PC-9 (cell line): ENCODE data around the gene MTCL3.

Source experiments
- BruUV-seq: library from RNA; stranded (reverse); fragments of 400-500 nt; replicated peaks from 2 replicates; lab custom pipeline; 2021; lab: Mats Ljungman, UMichigan
- CTCF ChIA-PET: fragments of 300-600 bp; sonication (Branson Sonifier 250); formaldehyde crosslinking; loops from one replicate; lab custom pipeline; 2022; ENCODE audit warnings: antibody characterized with exemption; lab: Charles Lee
- POLR2A ChIA-PET: fragments of 300-600 bp; sonication (Branson Sonifier 250); formaldehyde crosslinking; loops from one replicate; lab custom pipeline; 2022; ENCODE audit warnings: antibody characterized with exemption; ENCODE audit not compliant: unreplicated experiment; lab: Charles Lee
- DNase-seq, 2 experiments: peaks; one replicate each; pipeline versions ENCODE4 v3.0.0 to v3.0.0-alpha.2; 2015 to 2022; ENCODE audit warnings: mixed read lengths in 1 of 2
- H2AFZ ChIP-seq: fragments of 200-600 bp; sonication (generic); 2 replicates; pipeline ENCODE4 v1.8.1; 2017; ENCODE audit warnings: antibody characterized with exemption
- H3F3A ChIP-seq: fragments of 200-600 bp; sonication (generic); 2 replicates; pipeline ENCODE4 v1.8.1; 2017; ENCODE audit warnings: antibody characterized with exemption, mild to moderate bottlenecking, low read depth; ENCODE audit not compliant: insufficient read depth
- H3K27ac ChIP-seq: fragments of 200-600 bp; sonication (generic); 2 replicates; pipeline ENCODE4 v1.6.1; 2016; ENCODE audit warnings: mixed run types
- H3K27me3 ChIP-seq: fragments of 200-600 bp; sonication (generic); 2 replicates; pipeline ENCODE4 v1.6.1; 2016; ENCODE audit warnings: low read depth, mixed run types; ENCODE audit not compliant: insufficient read depth
- H3K36me3 ChIP-seq: fragments of 200-600 bp; sonication (generic); 2 replicates; pipeline ENCODE4 v1.6.1; 2016; ENCODE audit warnings: low read depth, mixed run types
- H3K4me1 ChIP-seq: fragments of 200-600 bp; sonication (generic); replicated peaks from 2 replicates; pipeline ENCODE4 v1.6.1; 2016; ENCODE audit warnings: mixed run types; ENCODE audit not compliant: insufficient read depth
- H3K4me2 ChIP-seq: fragments of 200-600 bp; sonication (generic); 2 replicates; pipeline ENCODE4 v1.6.1; 2017; ENCODE audit warnings: mixed run types
- H3K4me3 ChIP-seq: fragments of 200-600 bp; sonication (generic); 2 replicates; pipeline ENCODE4 v1.6.1; 2016; ENCODE audit warnings: mixed run types
- H3K79me2 ChIP-seq: fragments of 200-600 bp; sonication (generic); 2 replicates; pipeline ENCODE4 v1.6.1; 2017; ENCODE audit warnings: low read depth, mixed run types
- H3K9me2 ChIP-seq: fragments of 200-600 bp; sonication (generic); 2 replicates; pipeline ENCODE4 v1.8.1; 2017; ENCODE audit warnings: mild to moderate bottlenecking; ENCODE audit not compliant: insufficient read depth
- H3K9me3 ChIP-seq: fragments of 200-600 bp; sonication (generic); 2 replicates; pipeline ENCODE4 v1.8.1; 2016; ENCODE audit warnings: low read depth; ENCODE audit not compliant: insufficient read depth
- H4K20me1 ChIP-seq: fragments of 200-600 bp; sonication (generic); 2 replicates; pipeline ENCODE4 v1.8.1; 2017; ENCODE audit not compliant: insufficient read depth
- CTCF ChIP-seq: fragments of 200-600 bp; sonication (generic); conservative IDR thresholded peaks from 2 replicates; pipeline ENCODE4 v1.6.1; 2017; ENCODE audit warnings: mixed run types, antibody characterized with exemption, mild to moderate bottlenecking, moderate library complexity
- EZH2 ChIP-seq: fragments of 200-600 bp; sonication (generic); IDR thresholded peaks from 2 replicates; pipeline ENCODE4 v1.8.0; 2017; ENCODE audit warnings: antibody characterized with exemption, low read depth
- intact Hi-C: fragments of 100-400 bp; cut with micrococcal nuclease; formaldehyde crosslinking; loops from one replicate; pipeline ENCODE4 v1.10.0; 2022; ENCODE audit not compliant: unreplicated experiment

The MTCL3 gene

GRCh38 chr6:127554435-127555006 is 35.4 kb upstream of the MTCL3 start:
- TF ChIP-seq EZH2 (no peak), CTCF (peak; percentile 69)

GRCh38 chr6:127550403-127550802 is 31.3 kb upstream of the MTCL3 start:
- H3F3A ChIP-seq = no peaks in the 10 kb centered on the region
- H3K9me2 ChIP-seq = no peaks in the 10 kb centered on the region
- H3K9me3 ChIP-seq = no peaks in the 10 kb centered on the region; the same call in 1 of the 2 replicates
- intact Hi-C loops = loop anchor here (5.0 kb wide), 1 partner anchor 92 kb away; no protein-coding TSS in a partner anchor
- no peak overlapping the region for H3K4me2 ChIP-seq
- H3K79me2 ChIP-seq = no peaks in the 10 kb centered on the region
- H4K20me1 ChIP-seq = no peaks in the 10 kb centered on the region
- H3K27me3 ChIP-seq = no peaks in the 10 kb centered on the region
- no peak overlapping the region for H2AFZ ChIP-seq
- ChIA-PET CTCF (no interaction called here), POLR2A (no interaction called here)
- peaks cover 13% of the 10 kb centered on the region for H3K4me1 ChIP-seq
- BruUV-seq = no TSS peak
- no peak overlapping the region for H3K27ac ChIP-seq
- H3K36me3 ChIP-seq = no peaks in the 10 kb centered on the region
- H3K4me3 ChIP-seq = no peak overlapping the region
- TF ChIP-seq EZH2 = no peak
- no peak for TF ChIP-seq CTCF
- DNase-seq = no peak

More at GRCh38 chr6:127554435-127555006, 35.4 kb upstream of the MTCL3 start:
- no peak overlapping the region for H3K4me2 ChIP-seq
- no peaks in the 10 kb centered on the region for H3K36me3 ChIP-seq
- ChIA-PET POLR2A (no interaction called here), CTCF (no interaction called here)
- H4K20me1 ChIP-seq = no peaks in the 10 kb centered on the region
- DNase-seq = peak in 1 of 2 experiments; percentile 31
- H2AFZ ChIP-seq = no peak overlapping the region
- no TSS peak for BruUV-seq
- no peaks in the 10 kb centered on the region for H3K27me3 ChIP-seq
- no peaks in the 10 kb centered on the region for H3K9me3 ChIP-seq
- no peaks in the 10 kb centered on the region for H3K9me2 ChIP-seq
- intact Hi-C loops = loop anchor here (2.0 to 5.0 kb wide), 2 partner anchors 88 to 136 kb away; no protein-coding TSS in a partner anchor
- H3K79me2 ChIP-seq = no peaks in the 10 kb centered on the region
- H3K4me1 ChIP-seq = peaks cover 9% of the 10 kb centered on the region
- no peak overlapping the region for H3K27ac ChIP-seq
- no peak overlapping the region for H3K4me3 ChIP-seq
- no peaks in the 10 kb centered on the region for H3F3A ChIP-seq

GRCh38 chr6:127547904-127548649 is 28.9 kb upstream of the MTCL3 start:
- H2AFZ ChIP-seq = no peak overlapping the region
- TF ChIP-seq CTCF (peak; percentile 56), EZH2 (no peak)
- no peaks in the 10 kb centered on the region for H3K79me2 ChIP-seq
- H3K36me3 ChIP-seq = no peaks in the 10 kb centered on the region
- H3K27me3 ChIP-seq = no peaks in the 10 kb centered on the region
- peak in 1 of 2 experiments; percentile 30 for DNase-seq
- ChIA-PET CTCF (no interaction called here), POLR2A (no interaction called here)
- peaks cover 13% of the 10 kb centered on the region for H3K4me1 ChIP-seq
- no peak overlapping the region for H3K27ac ChIP-seq
- no peak overlapping the region for H3K4me2 ChIP-seq
- intact Hi-C loops = no loop called here
- H3K9me3 ChIP-seq = no peaks in the 10 kb centered on the region; the same call in 1 of the 2 replicates
- no peak overlapping the region for H3K4me3 ChIP-seq
- no TSS peak for BruUV-seq
- no peaks in the 10 kb centered on the region for H3K9me2 ChIP-seq
- H4K20me1 ChIP-seq = no peaks in the 10 kb centered on the region
- no peaks in the 10 kb centered on the region for H3F3A ChIP-seq
